Brain microvascular endothelial cell (primary cell): ENCODE data around the gene WRNIP1.

ENCODE experiments used
- DNase-seq: peaks from one replicate; pipeline ENCODE4 v3.0.0-alpha.2; 2020
- H3K27ac ChIP-seq: fragments of 250-450 bp; sonication (Bioruptor Pico); 2 replicates; pipeline ENCODE4 v1.5.1; 2020; ENCODE audit warnings: mild to moderate bottlenecking, moderate library complexity
- H3K27me3 ChIP-seq: fragments of 250-450 bp; sonication (Bioruptor Pico); replicated peaks from 2 replicates; pipeline ENCODE4 v1.5.1; 2020; ENCODE audit warnings: mild to moderate bottlenecking
- H3K36me3 ChIP-seq: fragments of 250-450 bp; sonication (Bioruptor Pico); replicated peaks from 2 replicates; pipeline ENCODE4 v1.5.1; 2020; ENCODE audit warnings: mild to moderate bottlenecking
- H3K4me3 ChIP-seq: 2 replicates; pipeline ENCODE4 v1.5.1; 2011; ENCODE audit warnings: low read depth, mild to moderate bottlenecking, control low read depth, low read length, moderate library complexity
- CTCF ChIP-seq: IDR thresholded peaks from 2 replicates; pipeline ENCODE4 v1.5.1; 2011; ENCODE audit warnings: low read depth, mild to moderate bottlenecking, moderate library complexity, low read length, control low read depth, inconsistent platforms; ENCODE audit errors: missing control alignments
- in situ Hi-C: cut with HindIII; loops from 2 replicates; pipeline ENCODE4 v1.10.0; 2017; ENCODE audit warnings: low sequenced_read_pairs, low pct_ligation_motif_present

Gene WRNIP1

GRCh38 chr6:2737885-2738284, 27.3 kb upstream of the WRNIP1 start:
- no peak for TF ChIP-seq CTCF

DNA sequence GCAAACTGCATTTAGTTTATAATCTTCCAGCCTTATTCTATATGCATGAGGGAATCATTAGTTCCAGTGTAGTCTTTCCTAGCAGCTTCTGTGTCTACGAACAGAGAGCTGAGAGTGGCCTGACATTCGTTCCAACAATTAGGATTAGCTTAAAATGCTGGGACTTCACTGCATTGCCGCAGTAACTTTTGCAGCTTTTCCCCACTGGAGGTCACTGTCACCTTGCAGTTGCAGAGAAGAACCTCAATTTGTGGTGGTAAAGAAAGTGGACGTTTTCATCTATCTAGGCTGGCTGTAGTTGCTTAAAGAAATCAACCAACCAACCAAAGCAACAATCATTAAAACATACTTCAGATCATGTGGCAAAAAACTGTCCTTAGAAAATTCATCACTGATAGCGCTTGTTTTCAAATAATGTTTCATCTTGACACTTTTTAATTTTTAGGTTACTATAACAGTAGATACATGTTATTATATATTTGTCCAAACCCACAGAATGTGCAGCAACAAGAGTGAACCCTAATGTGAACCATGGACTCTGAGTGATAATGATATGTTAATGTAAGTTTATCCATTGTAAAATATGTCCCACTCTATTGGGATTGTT, 26.7 kb upstream of the WRNIP1 start:
- Histone ChIP-seq H3K36me3 (no peaks in the 10 kb centered on the region), H3K27ac (peak overlapping the region; percentile 39), H3K4me3 (no peak overlapping the region), H3K27me3 (no peaks in the 10 kb centered on the region)
- in situ Hi-C loops, result no loop called here
- peak; percentile 88 for TF ChIP-seq CTCF
- peak; percentile 66 for DNase-seq

More at GRCh38 chr6:2737885-2738284, 27.3 kb upstream of the WRNIP1 start:
- in situ Hi-C loops, result no loop called here
- Histone ChIP-seq H3K27me3 (no peaks in the 10 kb centered on the region), H3K27ac (no peak overlapping the region), H3K4me3 (no peak overlapping the region), H3K36me3 (no peaks in the 10 kb centered on the region)
- DNase-seq, result no peak

DNA sequence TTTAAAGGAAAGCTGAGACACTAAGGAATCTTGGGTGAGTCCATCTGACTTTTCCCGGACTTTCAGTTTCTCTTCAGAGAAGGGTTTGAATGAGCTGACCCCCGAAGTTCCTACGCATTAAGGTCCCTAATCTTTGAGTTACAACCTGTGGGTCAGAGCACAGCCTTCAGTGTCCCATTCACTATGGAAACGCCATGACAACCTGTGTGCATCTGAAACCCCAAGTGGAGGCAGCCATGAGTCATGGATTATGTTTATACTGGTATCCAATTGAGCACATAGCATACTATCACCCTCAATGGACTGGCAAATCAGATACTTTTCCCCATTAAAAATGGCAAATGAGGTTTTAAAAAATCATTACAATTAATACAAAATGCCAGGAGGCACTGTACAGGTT, 25.9 kb upstream of the WRNIP1 start:
- no peak for TF ChIP-seq CTCF
- in situ Hi-C loops, result no loop called here
- peak; percentile 92 for DNase-seq
- H3K4me3 ChIP-seq, result no peak overlapping the region
- H3K27me3 ChIP-seq, result no peaks in the 10 kb centered on the region
- no peaks in the 10 kb centered on the region for H3K36me3 ChIP-seq
- peak overlapping the region; percentile 39 for H3K27ac ChIP-seq

GRCh38 chr6:2740581-2740980, 24.6 kb upstream of the WRNIP1 start:
- no peak overlapping the region for H3K4me3 ChIP-seq
- no peaks in the 10 kb centered on the region for H3K36me3 ChIP-seq
- no peak for DNase-seq
- in situ Hi-C loops, result no loop called here
- H3K27ac ChIP-seq, result no peak overlapping the region
- TF ChIP-seq CTCF, result no peak
- no peaks in the 10 kb centered on the region for H3K27me3 ChIP-seq

- in situ Hi-C loops, result no loop called here
- Histone ChIP-seq H3K36me3 (no peaks in the 10 kb centered on the region), H3K4me3 (no peak overlapping the region), H3K27me3 (no peaks in the 10 kb centered on the region), H3K27ac (no peak overlapping the region)
- DNase-seq, result no peak
- no peak for TF ChIP-seq CTCF
Measured at GRCh38 chr6:2741756-2742155, 23.4 kb upstream of the WRNIP1 start.
